KMS-11 (cell line): ENCODE data around the gene OR51M1.
"Not testable (repeated sequence)": the region's sequence is repeated elsewhere in the genome, so short reads cannot be mapped to it uniquely, and the experiment has no call there.

Experiments
- H2AFZ ChIP-seq: fragments of 200-600 bp; sonication (generic); 2 replicates; pipeline ENCODE4 v1.6.1; 2016; ENCODE audit warnings: antibody characterized with exemption, mixed run types, low read depth
- H3K27ac ChIP-seq: fragments of 200-600 bp; sonication (generic); 2 replicates; pipeline ENCODE4 v1.6.1; 2016; ENCODE audit warnings: mild to moderate bottlenecking, mixed run types
- H3K27me3 ChIP-seq: fragments of 200-600 bp; sonication (generic); 2 replicates; pipeline ENCODE4 v1.6.1; 2017; ENCODE audit warnings: mild to moderate bottlenecking, low read depth, mixed run types, moderate library complexity; ENCODE audit not compliant: insufficient read depth
- H3K36me3 ChIP-seq: fragments of 200-600 bp; sonication (generic); 2 replicates; pipeline ENCODE4 v1.6.1; 2017; ENCODE audit warnings: mild to moderate bottlenecking, mixed run types; ENCODE audit not compliant: insufficient read depth
- H3K4me1 ChIP-seq: fragments of 200-600 bp; sonication (generic); 2 replicates; pipeline ENCODE4 v1.6.1; 2016; ENCODE audit warnings: mild to moderate bottlenecking, low read depth, mixed run types; ENCODE audit not compliant: poor library complexity, severe bottlenecking
- H3K4me2 ChIP-seq: fragments of 200-600 bp; sonication (generic); 2 replicates; pipeline ENCODE4 v1.7.0; 2016; ENCODE audit warnings: mild to moderate bottlenecking, mixed run types
- H3K4me3 ChIP-seq: fragments of 200-600 bp; sonication (generic); IDR thresholded peaks from 2 replicates; pipeline ENCODE4 v1.6.1; 2017; ENCODE audit warnings: low read depth, low read length, mixed read lengths; ENCODE audit not compliant: insufficient read depth
- H3K79me2 ChIP-seq: fragments of 200-600 bp; sonication (generic); 2 replicates; pipeline ENCODE4 v1.6.1; 2016; ENCODE audit warnings: low read depth, mixed run types; ENCODE audit not compliant: insufficient read depth
- H3K9ac ChIP-seq: fragments of 200-600 bp; sonication (generic); 2 replicates; pipeline ENCODE4 v1.6.1; 2016; ENCODE audit warnings: mild to moderate bottlenecking, mixed run types
- H4K20me1 ChIP-seq: fragments of 200-600 bp; sonication (generic); 2 replicates; pipeline ENCODE4 v1.6.1; 2016; ENCODE audit warnings: mild to moderate bottlenecking, mixed run types; ENCODE audit not compliant: insufficient read depth
- CTCF ChIP-seq: fragments of 200-600 bp; sonication (generic); conservative IDR thresholded peaks from 2 replicates; pipeline ENCODE4 v1.6.1; 2017; ENCODE audit warnings: low read depth, mild to moderate bottlenecking, antibody characterized with exemption, low read length, moderate library complexity, mixed read lengths

The OR51M1 gene

GRCh38 chr11:5351208-5351607 lies 32.4 kb upstream of the OR51M1 start, which contains the start of gene OR51B6:
Gene OR51B6, plus strand, starts transcription at chr11:5351508. Its CDS starts 0 bp downstream, at chr11:5351508.
- no peak within 1 kb of the TSS for H3K27ac ChIP-seq
- TF ChIP-seq CTCF, result no peak
- H3K27me3 ChIP-seq, result no peaks in the 10 kb centered on the region
- H2AFZ ChIP-seq, result no peak within 1 kb of the TSS
- no peaks in the 10 kb centered on the region for H3K79me2 ChIP-seq
- no peaks in the 10 kb centered on the region for H3K4me1 ChIP-seq
- no peak within 1 kb of the TSS for H3K4me2 ChIP-seq
- H3K36me3 ChIP-seq, result no peaks in the 10 kb centered on the region
- no peak within 1 kb of the TSS for H3K4me3 ChIP-seq
- no peaks in the 10 kb centered on the region for H4K20me1 ChIP-seq
- no peak within 1 kb of the TSS for H3K9ac ChIP-seq

- not testable (repeated sequence) for H3K9ac ChIP-seq, H4K20me1 ChIP-seq, H2AFZ ChIP-seq, H3K4me3 ChIP-seq, H3K79me2 ChIP-seq, H3K27ac ChIP-seq, H3K27me3 ChIP-seq, H3K4me1 ChIP-seq, H3K36me3 ChIP-seq, H3K4me2 ChIP-seq
These were observed 27.6 kb upstream of the OR51M1 start for GRCh38 chr11:5356031-5356430.

GRCh38 chr11:5362017-5362625 lies 21.5 kb upstream of the OR51M1 start:
- no peak overlapping the region for H3K4me3 ChIP-seq
- no peaks in the 10 kb centered on the region for H3K36me3 ChIP-seq
- no peak overlapping the region for H3K9ac ChIP-seq
- H3K79me2 ChIP-seq, result no peaks in the 10 kb centered on the region
- H4K20me1 ChIP-seq, result no peaks in the 10 kb centered on the region
- TF ChIP-seq CTCF, result no peak
- H2AFZ ChIP-seq, result no peak overlapping the region
- no peak overlapping the region for H3K27ac ChIP-seq
- no peaks in the 10 kb centered on the region for H3K27me3 ChIP-seq
- no peak overlapping the region for H3K4me2 ChIP-seq
- H3K4me1 ChIP-seq, result peaks cover 7% of the 10 kb centered on the region

- TF ChIP-seq CTCF, result no peak
- H4K20me1 ChIP-seq, result no peaks in the 10 kb centered on the region
- no peak overlapping the region for H3K9ac ChIP-seq
- no peaks in the 10 kb centered on the region for H3K27me3 ChIP-seq
- H2AFZ ChIP-seq, result no peak overlapping the region
- no peak overlapping the region for H3K4me2 ChIP-seq
- no peaks in the 10 kb centered on the region for H3K79me2 ChIP-seq
- peaks cover 23% of the 10 kb centered on the region for H3K4me1 ChIP-seq
- no peaks in the 10 kb centered on the region for H3K36me3 ChIP-seq
- H3K4me3 ChIP-seq, result no peak overlapping the region
- H3K27ac ChIP-seq, result no peak overlapping the region
These were observed 19.9 kb upstream of the OR51M1 start for GRCh38 chr11:5363679-5364078.

GRCh38 chr11:5364214-5364613 lies 19.4 kb upstream of the OR51M1 start:
- Histone ChIP-seq H3K27me3 (no peaks in the 10 kb centered on the region), H4K20me1 (no peaks in the 10 kb centered on the region), H3K4me3 (no peak overlapping the region), H3K9ac (no peak overlapping the region), H3K4me2 (no peak overlapping the region), H2AFZ (no peak overlapping the region), H3K36me3 (no peaks in the 10 kb centered on the region), H3K4me1 (peaks cover 28% of the 10 kb centered on the region), H3K79me2 (no peaks in the 10 kb centered on the region), H3K27ac (no peak overlapping the region)
- TF ChIP-seq CTCF, result no peak

GRCh38 chr11:5366365-5366764 lies 17.2 kb upstream of the OR51M1 start:
- H3K4me3 ChIP-seq, H3K4me2 ChIP-seq, H3K9ac ChIP-seq, H3K27me3 ChIP-seq, H2AFZ ChIP-seq, H3K79me2 ChIP-seq, H3K36me3 ChIP-seq, H3K27ac ChIP-seq, H4K20me1 ChIP-seq: not testable (repeated sequence)
- H3K4me1 ChIP-seq, result peaks cover 37% of the 10 kb centered on the region
